NCI-H2171 treated with DMSO at 0.1 percent for 48 hours (cell line): Measurements from ENCODE around the gene KRT2.

ENCODE experiments used
- DNase-seq: peaks from one replicate; lab custom pipeline; 2025; lab: John Stamatoyannopoulos, UW

The KRT2 gene

DNA sequence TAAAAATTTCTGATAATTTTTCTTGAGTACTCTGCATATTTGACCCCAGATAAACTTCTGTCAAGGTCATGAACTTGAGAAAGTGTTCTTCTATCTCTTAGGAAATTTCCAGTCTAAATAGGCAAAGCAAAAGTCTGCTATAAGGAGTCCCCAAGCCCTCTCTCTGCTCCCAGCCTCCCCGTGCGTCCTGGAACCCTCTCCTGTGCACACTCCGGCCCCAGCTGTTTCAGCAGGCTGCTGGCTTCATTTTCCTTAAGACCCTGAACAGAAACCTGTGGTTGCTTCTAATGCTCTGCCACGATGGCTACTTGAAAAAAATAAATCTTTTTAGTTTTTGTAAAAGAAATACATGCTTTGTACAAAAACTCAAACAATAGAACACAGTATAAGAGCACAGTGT lies 14.7 kb downstream of the KRT2 start:
- DNase-seq, result no peak

GRCh38 chr12:52636592-52637258 lies 15.3 kb downstream of the KRT2 start:
- DNase-seq, result no peak

- no peak for DNase-seq
Observed at GRCh38 chr12:52636189-52636588, 15.8 kb downstream of the KRT2 start.

- DNase-seq, result peak; percentile 89
Observed at GRCh38 chr12:52634266-52635056, 17.6 kb downstream of the KRT2 start.

DNA sequence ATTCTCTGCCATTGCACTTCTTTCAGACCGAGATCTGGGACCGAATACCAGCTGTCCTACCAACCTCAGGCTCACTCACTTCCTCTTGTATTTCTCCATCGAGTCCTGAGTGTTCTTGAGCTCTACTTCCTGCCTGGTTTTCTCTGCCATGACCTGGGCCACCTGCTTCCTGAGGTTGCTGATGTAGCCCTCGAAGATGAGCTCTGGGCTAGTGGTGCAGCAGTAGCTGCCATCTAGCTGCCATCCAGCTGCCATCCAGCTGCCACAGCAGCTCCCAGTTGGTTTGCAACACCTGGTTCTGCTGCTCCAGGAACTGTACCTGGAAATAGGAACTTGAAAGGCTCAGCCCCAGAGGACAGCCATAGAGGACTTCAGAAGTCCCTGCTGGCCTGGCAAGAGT lies 18.6 kb downstream of the KRT2 start:
- DNase-seq, result peak; percentile 15

GRCh38 chr12:52632656-52633055 lies 19.4 kb downstream of the KRT2 start:
- no peak for DNase-seq

- DNase-seq, result no peak
Observed at GRCh38 chr12:52631676-52632459, 20.1 kb downstream of the KRT2 start.

GRCh38 chr12:52631264-52631663 lies 20.7 kb downstream of the KRT2 start:
- DNase-seq, result no peak

- no peak for DNase-seq
Observed at GRCh38 chr12:52630599-52631200, 21.3 kb downstream of the KRT2 start.

- DNase-seq, result no peak
Observed at GRCh38 chr12:52630008-52630500, 22.0 kb downstream of the KRT2 start.

- no peak for DNase-seq
Observed at GRCh38 chr12:52629281-52630007, 22.6 kb downstream of the KRT2 start.

- DNase-seq, result no peak
Observed at GRCh38 chr12:52628841-52629240, 23.2 kb downstream of the KRT2 start.

GRCh38 chr12:52628111-52628507 lies 23.9 kb downstream of the KRT2 start:
- DNase-seq, result no peak

DNA sequence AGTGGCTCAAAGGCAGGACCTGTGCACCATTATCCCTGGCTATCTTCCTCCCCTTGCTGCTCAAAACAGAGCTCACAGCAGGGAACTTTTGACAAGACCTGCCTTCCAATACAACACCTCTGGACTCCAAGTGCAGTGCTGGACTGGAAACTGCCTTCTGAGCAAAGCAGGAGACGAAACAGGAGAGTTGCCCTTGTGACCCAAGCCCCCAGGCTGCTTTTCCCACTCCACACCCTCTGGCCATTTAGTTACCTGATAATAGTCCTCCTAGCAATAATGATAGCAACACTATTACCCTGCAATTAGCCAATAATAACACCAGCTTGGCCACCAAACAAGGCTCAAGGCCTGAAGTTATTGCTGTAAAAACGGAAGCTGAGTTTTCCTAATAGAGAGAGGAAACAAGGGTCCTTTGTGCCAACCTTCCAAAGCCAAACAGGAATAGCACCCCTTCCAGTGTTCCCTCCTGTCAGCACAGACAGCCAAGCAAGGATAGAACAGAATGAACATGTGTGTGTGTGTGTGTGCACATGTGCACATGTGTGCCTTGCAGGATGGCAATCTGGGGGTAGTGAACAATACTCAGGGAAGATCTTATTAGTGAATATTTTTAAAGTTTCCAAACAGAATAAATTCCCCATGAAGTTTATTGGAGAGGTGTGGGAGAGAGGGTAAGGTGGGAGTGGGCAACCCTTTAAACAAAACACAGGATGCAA lies 24.5 kb downstream of the KRT2 start:
- no peak for DNase-seq

- no peak for DNase-seq
Observed at GRCh38 chr12:52622349-52622748, 29.7 kb downstream of the KRT2 start.

- DNase-seq, result no peak
Observed at GRCh38 chr12:52618866-52619265, 33.1 kb downstream of the KRT2 start.

DNA sequence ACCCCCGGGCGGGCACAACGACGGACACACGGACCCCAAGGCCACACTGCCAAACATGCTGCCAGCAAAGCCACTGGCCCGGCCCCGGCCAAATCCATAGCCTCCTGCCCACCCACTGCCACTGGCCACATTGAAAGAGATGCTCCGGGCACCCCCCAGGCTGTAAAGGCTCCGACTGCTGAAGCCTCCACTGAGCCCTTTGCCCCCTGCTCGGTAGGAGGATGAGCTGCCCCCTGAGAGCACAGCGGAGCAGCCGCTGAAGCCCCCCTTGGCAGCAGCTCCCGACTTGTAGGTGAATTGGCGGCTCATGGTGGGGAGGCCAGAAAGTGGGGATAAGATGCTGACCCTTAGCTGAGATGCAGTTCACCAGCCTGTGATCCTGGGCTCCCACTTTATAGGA lies 33.8 kb downstream of the KRT2 start, which contains the start of gene KRT73:
Gene KRT73, minus strand, starts transcription at position 344 of the 400 bp plus-strand sequence. Its CDS starts 35 bp downstream, at position 309.
- no peak for DNase-seq

GRCh38 chr12:52617403-52617785 lies 34.6 kb downstream of the KRT2 start:
- DNase-seq, result no peak

- DNase-seq, result no peak
Observed at GRCh38 chr12:52616680-52617402, 35.2 kb downstream of the KRT2 start.

- DNase-seq, result no peak
Observed at GRCh38 chr12:52615912-52616311, 36.1 kb downstream of the KRT2 start.
